Nephron progenitor cell (in vitro differentiated cells): ENCODE measurements around the gene ROR1.

Source experiments
- DNase-seq: peaks from one replicate; pipeline ENCODE4 v3.0.0; 2021
- H3K27ac Mint-ChIP-seq: 2 replicates; pipeline ENCODE4 v1.8.0; 2021; ENCODE audit warnings: mild to moderate bottlenecking, moderate library complexity, mixed read lengths
- H3K27me3 Mint-ChIP-seq: 2 replicates; pipeline ENCODE4 v1.8.0; 2021; ENCODE audit warnings: mild to moderate bottlenecking, low read depth, mixed read lengths; ENCODE audit not compliant: poor library complexity
- H3K36me3 Mint-ChIP-seq: 2 replicates; pipeline ENCODE4 v1.8.0; 2021; ENCODE audit warnings: low read depth, mixed read lengths
- H3K4me1 Mint-ChIP-seq: 2 replicates; pipeline ENCODE4 v1.8.0; 2021; ENCODE audit warnings: mixed read lengths
- H3K4me3 Mint-ChIP-seq: 2 replicates; pipeline ENCODE4 v1.8.0; 2021; ENCODE audit warnings: mild to moderate bottlenecking, moderate library complexity, mixed read lengths
- H3K9me3 Mint-ChIP-seq: 2 replicates; pipeline ENCODE4 v1.8.0; 2021; ENCODE audit warnings: mild to moderate bottlenecking, moderate library complexity, mixed read lengths
- CTCF ChIP-seq: fragments of 200-600 bp; sonication (generic); IDR thresholded peaks from 2 replicates; pipeline ENCODE4 v1.5.0; 2021; ENCODE audit warnings: antibody characterized with exemption

The ROR1 gene

DNA sequence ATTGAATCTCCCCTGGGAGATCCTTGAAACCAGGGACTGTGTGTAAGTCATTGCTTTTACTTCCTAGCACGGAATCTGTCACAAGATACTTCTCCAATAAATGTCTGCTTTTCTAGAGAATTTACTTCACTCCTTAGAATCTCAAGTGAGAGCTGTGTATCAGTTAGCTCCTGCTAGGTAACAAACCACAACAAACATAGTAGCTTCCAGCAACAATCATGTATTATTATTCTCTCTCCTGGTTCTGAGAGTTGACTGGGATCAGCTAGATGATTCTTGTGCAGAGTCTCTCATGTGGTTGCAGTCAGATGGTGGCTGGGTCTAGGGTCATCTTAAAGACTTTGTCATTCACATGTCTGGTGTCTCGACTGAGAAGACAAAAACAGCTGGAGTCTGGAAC is 262.7 kb downstream of the ROR1 start:
- no peak for TF ChIP-seq CTCF

GRCh38 chr1:64038119-64038518 is 264.3 kb downstream of the ROR1 start:
- peaks cover 50% of the 10 kb centered on the region for H3K4me1 Mint-ChIP-seq
- H3K4me3 Mint-ChIP-seq = no peak overlapping the region

More for the DNA sequence above, 262.7 kb downstream of the ROR1 start:
- H3K4me1 Mint-ChIP-seq = peaks cover 35% of the 10 kb centered on the region
- no peak overlapping the region for H3K4me3 Mint-ChIP-seq
- H3K36me3 Mint-ChIP-seq = peaks cover 5% of the 10 kb centered on the region
- H3K27me3 Mint-ChIP-seq = no peaks in the 10 kb centered on the region
- no peak overlapping the region for H3K27ac Mint-ChIP-seq
- H3K9me3 Mint-ChIP-seq = no peaks in the 10 kb centered on the region
- DNase-seq = no peak

DNA sequence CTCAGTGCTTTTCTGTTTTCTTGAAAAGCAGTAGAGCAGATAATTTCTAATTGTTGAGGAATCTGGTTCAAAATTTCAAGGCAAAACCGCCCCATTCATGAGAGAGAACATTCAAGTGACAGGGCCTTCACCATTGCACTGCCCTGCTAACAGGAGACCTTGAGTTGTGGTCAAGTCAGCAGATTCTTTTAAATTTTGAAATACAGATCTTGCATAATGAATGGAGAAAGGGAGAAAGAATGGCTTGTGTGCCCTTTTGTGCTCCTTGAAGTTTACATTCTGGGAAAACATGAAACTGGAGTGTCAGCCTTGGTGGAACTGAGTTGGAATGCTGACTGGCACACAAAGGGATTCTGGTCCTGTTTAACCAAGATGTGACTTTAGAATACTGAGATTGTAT is 265.1 kb downstream of the ROR1 start:
- no peak overlapping the region for H3K4me3 Mint-ChIP-seq
- H3K4me1 Mint-ChIP-seq = peaks cover 59% of the 10 kb centered on the region
- TF ChIP-seq CTCF = no peak
- no peak overlapping the region for H3K27ac Mint-ChIP-seq
- H3K9me3 Mint-ChIP-seq = no peaks in the 10 kb centered on the region
- H3K36me3 Mint-ChIP-seq = peaks cover 5% of the 10 kb centered on the region
- no peak for DNase-seq
- no peaks in the 10 kb centered on the region for H3K27me3 Mint-ChIP-seq

More at GRCh38 chr1:64038119-64038518, 264.3 kb downstream of the ROR1 start:
- no peaks in the 10 kb centered on the region for H3K27me3 Mint-ChIP-seq
- no peak for TF ChIP-seq CTCF
- peaks cover 5% of the 10 kb centered on the region for H3K36me3 Mint-ChIP-seq
- H3K27ac Mint-ChIP-seq = no peak overlapping the region
- no peaks in the 10 kb centered on the region for H3K9me3 Mint-ChIP-seq
- DNase-seq = no peak

GRCh38 chr1:64039390-64039926 is 265.6 kb downstream of the ROR1 start:
- Mint-ChIP-seq H3K9me3 (no peaks in the 10 kb centered on the region), H3K27ac (no peak overlapping the region), H3K4me3 (no peak overlapping the region), H3K36me3 (peaks cover 5% of the 10 kb centered on the region), H3K4me1 (peaks cover 64% of the 10 kb centered on the region), H3K27me3 (no peaks in the 10 kb centered on the region)
- DNase-seq = no peak
- TF ChIP-seq CTCF = no peak

- Mint-ChIP-seq H3K27me3 (peaks cover 2% of the 10 kb centered on the region), H3K36me3 (peaks cover 3% of the 10 kb centered on the region), H3K4me1 (peaks cover 66% of the 10 kb centered on the region), H3K27ac (peak overlapping the region; percentile 2), H3K4me3 (no peak overlapping the region), H3K9me3 (no peaks in the 10 kb centered on the region)
- DNase-seq = no peak
- no peak for TF ChIP-seq CTCF
These were observed 267.7 kb downstream of the ROR1 start for GRCh38 chr1:64041371-64042131.
